Fibroblast of gingiva (primary cell): ENCODE results near the gene TBC1D1.

Experiments
- DNase-seq: peaks from one replicate; pipeline ENCODE4 v3.0.0-alpha.2; 2011; ENCODE audit warnings: low read depth

The TBC1D1 gene

GRCh38 chr4:38129460-38130227 is 238.8 kb downstream of the TBC1D1 start:
- no peak for DNase-seq

GRCh38 chr4:38130884-38131283 is 240.0 kb downstream of the TBC1D1 start:
- DNase-seq: no peak

DNA sequence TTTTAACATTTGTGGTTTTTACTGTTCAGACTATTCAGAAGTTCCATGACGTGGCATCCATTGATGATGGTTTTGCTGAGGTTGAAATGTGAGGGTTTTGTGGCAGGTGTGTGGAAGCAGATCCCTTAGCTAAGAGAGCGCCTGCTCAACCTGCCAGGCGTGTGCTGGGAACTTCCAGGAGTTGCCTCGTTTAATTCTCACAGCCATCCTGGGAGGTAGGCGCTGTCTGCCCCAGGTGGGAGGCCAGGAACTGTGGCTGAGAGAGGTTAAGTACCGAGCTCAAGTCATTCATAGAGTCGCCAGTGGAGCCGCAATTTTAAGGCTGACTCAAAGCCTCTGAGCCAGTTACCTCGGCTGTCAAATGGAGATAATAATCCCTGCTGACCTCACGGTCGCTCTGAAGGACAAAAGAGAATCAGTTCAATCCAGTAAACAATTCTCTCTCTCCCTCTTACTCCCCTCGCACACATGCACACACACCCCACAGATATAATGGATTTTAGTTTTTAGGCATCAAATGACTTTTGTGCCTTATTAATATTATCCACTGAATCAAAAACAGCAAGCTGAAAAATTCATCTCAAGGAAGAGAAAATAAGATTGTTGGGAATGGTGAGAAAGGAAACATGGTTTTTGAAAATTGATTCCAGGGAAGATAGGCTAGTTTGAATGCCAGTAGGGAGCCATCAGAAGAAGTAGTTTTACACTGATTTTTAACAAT is 240.6 kb downstream of the TBC1D1 start:
- no peak for DNase-seq

DNA sequence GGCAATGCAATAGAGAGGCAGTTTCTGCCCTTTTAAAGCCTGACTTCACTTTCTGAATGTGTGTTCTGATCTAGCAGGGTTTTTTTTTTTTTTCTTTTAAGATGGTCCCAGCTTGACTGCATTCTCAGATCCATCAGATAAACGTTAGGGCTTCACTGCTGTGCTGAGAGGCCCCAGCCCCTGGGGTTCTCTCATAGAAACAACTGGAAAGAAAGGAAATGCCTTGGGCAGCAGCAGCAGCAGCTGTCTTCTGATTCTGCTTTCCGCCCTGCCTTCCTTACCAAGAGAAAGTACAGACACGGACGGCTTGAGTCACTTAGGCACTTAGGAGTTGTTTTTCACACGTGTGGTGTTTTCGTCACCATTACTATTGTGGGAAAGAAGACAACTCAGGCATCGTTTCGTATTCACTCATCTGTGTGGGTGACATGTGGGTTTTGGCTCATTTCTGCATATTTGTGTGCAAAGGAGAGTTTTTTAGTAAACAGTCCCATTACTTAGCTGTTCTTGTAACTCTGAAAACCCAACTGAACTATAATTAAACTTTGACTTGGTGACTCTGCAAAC is 241.3 kb downstream of the TBC1D1 start:
- peak; percentile 82 for DNase-seq

- DNase-seq: no peak
These were observed 242.2 kb downstream of the TBC1D1 start for GRCh38 chr4:38132843-38133662.

DNA sequence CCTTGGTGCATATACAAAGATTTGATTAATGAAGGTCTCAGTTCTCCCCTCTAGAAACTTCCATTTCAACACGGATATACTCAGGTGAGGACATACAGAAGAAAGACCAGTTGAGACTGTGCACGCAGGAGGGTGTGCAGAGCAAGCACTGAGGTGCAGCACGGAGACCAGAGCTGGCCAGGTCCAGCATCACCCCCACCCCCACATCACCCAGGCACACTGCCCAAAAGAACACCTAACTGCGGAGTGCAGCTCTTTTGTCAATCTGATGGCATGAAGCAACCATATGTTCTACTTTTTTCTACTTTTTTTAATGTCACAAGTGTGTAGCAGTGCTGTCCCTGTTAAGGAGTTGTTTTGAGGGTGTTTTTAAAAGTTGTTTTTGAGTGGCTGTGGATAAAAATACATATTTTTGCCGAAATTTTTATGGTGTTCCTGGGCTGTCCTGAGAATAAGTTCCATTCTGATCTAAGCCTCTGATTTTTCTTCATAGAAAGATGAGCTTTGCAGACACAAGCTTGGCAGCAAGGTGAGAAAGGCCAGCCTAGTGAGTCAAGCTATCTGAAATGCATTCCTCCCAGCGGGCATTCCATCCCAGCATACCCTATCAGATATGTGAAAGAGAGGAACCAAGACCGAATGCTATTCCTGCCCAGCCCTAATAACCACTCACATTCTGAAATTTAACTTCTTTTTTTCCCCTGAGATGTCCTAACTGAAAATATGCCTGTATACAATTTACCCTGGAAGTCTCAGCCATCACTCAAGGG is 243.0 kb downstream of the TBC1D1 start:
- DNase-seq: no peak

DNA sequence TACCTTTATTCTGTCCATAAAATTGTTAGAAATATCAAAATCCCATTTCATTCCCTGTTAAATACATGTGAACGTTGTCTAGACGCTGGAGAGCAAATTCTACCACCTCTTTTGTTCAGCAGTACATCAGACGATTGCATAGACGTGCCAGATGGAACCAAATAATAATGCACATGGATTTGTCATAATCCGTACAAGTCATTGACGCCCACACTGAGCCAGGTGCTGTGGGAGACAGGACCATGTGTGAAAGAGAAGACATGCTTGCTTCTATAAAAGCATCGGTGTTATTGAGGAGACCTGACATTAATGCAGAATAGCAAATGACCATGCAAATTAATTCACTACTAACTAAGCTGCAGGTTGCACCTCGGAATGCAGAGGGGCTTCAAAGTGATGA is 244.3 kb downstream of the TBC1D1 start:
- DNase-seq: no peak

GRCh38 chr4:38136604-38137003 is 245.7 kb downstream of the TBC1D1 start:
- DNase-seq: no peak

DNA sequence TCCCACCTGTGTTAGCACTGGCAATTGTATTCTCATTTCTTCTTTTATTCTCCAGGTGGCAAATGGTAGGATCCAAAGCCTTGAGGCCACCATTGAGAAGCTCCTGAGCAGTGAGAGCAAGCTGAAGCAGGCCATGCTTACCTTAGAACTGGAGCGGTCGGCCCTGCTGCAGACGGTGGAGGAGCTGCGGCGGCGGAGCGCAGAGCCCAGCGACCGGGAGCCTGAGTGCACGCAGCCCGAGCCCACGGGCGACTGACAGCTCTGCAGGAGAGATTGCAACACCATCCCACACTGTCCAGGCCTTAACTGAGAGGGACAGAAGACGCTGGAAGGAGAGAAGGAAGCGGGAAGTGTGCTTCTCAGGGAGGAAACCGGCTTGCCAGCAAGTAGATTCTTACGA is 246.2 kb downstream of the TBC1D1 start:
- no peak for DNase-seq

DNA sequence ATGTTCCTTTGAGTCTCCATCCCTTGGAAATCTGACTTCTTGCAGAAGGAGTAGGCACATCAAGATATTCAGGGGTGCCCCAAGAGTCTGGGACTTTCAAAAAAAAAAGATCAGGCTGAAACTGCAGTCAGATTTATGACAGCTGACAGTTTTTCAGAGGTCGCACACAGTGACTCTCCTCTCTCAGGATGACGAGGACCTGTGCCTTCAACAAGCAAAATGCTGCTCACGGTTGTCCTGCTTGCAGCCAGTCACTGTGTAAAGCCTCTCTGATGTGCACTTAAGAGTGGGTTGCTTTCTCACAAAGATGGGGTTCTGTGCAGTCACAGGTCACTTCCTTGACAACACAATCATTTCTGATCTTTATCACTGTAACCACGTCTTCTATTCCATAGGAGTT is 247.5 kb downstream of the TBC1D1 start:
- no peak for DNase-seq

DNA sequence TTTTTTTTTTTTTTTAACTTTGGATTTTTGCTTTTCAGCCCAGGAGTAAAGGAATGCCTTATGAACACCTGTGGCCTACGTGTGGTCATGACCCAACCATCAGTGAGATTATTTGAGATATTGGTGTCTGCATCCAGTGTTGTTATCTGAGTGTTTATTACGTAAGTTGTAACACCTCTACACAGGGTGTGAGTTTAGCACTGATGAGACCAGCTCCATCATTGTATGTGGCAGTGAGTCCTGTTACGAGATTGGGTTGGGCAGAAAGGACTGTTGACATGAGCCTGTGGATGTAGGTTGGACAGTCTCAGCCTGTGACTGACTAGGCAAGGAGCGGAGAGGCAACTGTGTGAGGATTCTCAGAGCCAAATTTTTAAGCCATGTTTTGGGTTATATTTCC is 248.3 kb downstream of the TBC1D1 start:
- DNase-seq: no peak

DNA sequence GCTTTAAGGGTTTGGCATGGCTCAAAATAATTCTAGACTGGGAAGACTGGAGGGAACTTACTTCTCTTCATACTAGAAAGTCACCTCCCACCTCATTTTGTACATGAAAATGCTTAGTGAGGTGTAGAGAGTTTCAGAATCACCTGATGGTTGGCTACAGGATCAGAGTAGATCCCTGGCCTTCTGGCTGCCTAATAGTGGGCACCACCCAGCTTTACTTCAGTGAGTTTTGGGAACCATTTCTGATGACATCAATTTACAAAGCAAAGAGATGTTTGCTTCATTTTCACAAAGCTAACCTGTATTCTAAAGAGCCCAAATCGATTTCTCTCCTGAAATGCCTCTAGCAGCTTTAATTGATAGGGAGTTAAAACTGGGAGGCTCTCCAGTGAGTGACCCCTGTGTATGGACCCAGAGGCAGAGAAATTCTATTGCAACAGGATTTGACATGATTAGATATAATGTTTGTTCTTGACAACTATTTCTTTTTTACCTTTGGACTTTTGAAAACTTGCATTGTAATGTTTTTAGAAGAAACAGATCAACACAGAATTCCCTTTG is 249.8 kb downstream of the TBC1D1 start:
- no peak for DNase-seq

DNA sequence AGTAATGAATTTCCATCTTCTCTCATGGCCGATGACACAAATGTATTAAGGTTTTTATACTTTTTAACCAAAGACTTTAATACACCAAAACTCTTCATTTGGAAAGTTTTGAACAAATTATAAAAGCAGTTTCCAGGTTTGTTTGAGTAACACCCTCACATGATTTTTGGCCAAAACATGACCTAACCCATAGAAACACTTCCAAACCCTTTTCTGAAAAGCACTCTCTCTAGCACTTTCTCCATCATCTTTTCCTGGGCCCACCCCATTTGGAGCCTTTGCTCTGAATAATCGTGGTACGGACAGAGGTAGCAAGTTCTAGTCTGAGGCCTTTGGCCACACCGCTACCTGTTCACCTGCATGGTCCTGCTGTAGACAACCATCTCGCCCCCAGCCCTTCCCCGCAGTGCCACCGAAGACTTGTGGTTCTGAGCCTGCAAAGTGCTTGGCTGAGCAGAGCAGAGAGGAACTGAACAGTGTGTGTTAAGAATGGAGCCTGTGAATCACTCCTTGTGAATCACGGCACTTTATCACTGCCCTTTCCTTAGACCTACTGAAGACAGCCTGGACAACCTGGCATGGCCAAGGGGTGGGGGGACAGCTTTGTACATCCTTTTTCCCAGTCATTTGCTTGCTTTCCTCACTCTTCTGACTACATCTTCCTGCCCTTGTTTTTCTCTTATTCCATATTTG is 251.1 kb downstream of the TBC1D1 start:
- DNase-seq: no peak

DNA sequence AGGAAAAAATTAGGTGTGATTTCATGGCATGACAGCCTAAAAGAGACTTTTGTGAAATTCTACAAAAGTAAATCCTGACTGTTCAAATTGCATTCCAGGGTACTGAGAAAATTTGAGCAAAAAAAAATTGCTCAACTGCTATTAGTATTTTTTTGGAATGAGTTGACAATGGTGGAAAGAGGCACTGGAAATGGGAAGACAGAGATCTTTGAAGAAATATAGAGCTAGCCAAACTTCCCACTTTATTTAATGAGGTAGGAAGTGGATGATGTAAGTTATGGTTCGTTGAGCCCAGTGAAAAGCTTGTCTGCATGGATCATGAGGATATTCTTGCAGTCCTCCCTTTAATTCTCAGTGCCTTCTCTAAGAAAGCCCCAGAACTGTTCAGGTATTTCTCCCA is 253.1 kb downstream of the TBC1D1 start:
- DNase-seq: no peak

- no peak for DNase-seq
These were observed 254.3 kb downstream of the TBC1D1 start for GRCh38 chr4:38145033-38145678.

- DNase-seq: no peak
These were observed 254.9 kb downstream of the TBC1D1 start for GRCh38 chr4:38145741-38146140.

DNA sequence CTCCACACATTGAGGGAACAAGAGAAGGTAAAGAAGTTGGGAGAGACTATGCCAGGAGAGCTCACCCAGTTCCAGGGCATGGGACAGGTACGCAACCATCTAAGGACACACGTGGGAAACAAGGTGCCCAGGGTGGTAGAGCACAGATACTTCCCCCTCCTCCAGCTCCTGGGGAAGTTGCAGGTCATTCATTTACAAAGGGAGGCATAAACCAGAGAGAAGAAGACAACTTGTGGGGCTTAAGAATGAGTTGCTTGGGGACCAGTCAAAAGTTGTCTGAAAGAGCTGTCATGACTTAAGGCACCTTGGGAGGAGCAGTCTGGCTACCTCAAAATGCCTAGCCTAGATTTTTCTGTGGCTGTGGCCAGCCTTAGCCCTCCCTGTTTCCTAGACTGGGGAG is 255.5 kb downstream of the TBC1D1 start:
- DNase-seq: no peak

DNA sequence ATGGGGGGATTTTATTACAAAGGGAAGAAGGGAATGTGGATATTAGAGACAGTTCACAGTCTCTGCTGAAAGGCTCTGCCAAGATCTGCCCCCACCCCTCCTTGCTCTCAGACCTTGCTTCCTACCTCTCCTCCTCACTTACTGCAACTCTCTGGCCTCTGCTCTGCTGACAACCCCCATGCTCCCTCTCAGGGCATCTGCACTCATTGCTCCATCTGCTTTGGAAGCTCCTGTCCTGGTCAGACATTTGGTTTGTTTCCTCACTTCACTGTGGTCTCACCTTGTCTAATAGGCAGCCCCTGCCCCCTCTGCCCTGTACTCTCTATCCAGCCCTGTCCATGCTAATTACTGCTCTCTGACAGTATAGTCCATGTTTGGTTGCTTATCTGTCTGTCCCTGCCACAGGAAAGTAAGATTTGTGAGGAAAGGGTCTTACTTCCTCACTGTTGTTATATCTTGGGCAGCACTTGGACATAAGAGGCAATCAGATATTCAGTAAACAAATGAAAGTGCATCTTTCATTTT is 258.6 kb downstream of the TBC1D1 start:
- no peak for DNase-seq

DNA sequence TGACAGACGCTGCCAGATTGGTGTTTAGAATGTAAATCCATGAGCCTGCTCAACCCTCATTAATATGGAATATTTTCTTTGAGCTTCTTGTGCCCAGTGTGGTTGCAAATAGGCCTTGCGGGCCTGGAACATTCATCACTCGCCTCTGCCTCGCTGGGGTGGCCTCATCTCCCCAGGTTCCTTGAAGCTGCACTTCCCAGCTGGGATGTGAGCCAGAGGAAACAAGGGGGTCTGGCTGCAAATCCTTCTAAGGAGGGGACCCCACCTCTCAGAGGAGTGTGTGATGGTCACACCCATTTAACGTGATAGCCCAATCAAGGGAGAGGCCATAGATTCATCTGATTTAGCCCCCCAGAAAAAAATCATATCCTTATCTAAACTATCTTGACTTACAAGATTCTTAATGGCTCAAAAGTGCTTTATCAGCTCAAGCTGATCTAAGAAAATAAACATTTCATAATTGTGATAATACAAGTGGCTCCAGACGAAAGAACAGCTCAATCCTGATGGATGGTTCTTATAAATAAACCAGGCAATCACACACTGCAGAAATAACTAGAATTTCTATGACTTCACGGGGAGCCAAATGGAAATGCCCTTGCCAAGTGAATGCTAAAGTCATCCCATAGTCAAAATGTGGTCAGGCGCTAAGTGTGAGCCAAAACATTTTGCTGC is 259.2 kb downstream of the TBC1D1 start:
- DNase-seq: peak; percentile 57
